Epidermal melanocyte (primary cell): ENCODE measurements around the gene AP1M1.

Source experiments
- DNase-seq: peaks from one replicate; pipeline ENCODE4 v3.0.0; 2011; ENCODE audit warnings: low spot score; ENCODE audit not compliant: insufficient read length

Gene AP1M1

DNA sequence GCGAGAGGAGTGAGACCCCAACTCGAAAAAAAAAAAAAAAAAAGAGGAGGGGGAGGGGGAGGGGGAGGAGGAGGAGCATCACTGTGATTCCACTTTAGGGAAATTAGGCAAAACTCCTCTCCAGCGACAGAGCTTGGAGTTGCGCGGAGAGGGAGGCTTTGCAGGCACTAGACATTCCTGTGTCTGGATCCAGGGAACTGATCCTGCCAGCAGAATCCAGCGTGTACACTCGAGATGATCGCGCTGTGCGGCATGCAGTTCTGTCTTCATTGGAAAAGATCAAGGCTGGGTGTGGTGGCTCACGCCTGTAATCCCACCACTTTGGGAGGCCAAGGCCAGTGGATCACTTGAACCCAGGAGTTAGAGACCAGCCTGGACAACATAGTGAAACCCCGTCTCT lies 97.3 kb downstream of the AP1M1 start:
- no peak for DNase-seq
